Measurements from ENCODE around the gene CYTH1.

DNA sequence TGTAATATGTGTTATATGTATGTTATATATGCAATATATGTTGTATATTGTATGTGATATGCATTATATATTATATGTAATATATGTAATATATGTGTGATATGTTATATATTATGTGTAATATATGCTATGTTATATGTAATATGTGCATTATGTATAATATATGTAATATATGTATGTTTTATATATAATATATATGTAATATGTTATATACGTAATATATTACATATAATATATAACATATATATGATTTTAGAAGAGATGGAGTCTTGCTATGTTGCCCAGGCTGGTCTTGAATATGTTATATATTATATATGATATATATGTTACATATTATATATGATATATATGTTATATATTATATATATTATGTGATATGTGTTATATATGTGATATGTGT is 139.4 kb downstream of the CYTH1 start:
- TF ChIP-seq EZH2 (IDR thresholded peaks at IDR 0.05; ENCODE audit: insufficient read depth, poor library complexity, severe bottlenecking): no peak
- TF ChIP-seq EZH2phosphoT487 (IDR thresholded peaks at IDR 0.05; ENCODE audit: insufficient read depth, low read depth): no peak

Measured in GM23248 (cell line).